A673 (cell line): Measurements from ENCODE around the gene HNRNPF. TPM values are rescaled to one million over a fixed set of nuclear protein-coding genes. Genes with fewer than 3 reads are reported as not detected.

Experiments
- BruUV-seq: library from RNA; stranded (reverse); fragments of 400-500 nt; replicated peaks from 2 replicates; lab custom pipeline; 2021; lab: Mats Ljungman, UMichigan
- CTCF ChIA-PET: fragments of 300-600 bp; sonication (Branson Sonifier 250); formaldehyde crosslinking; loops from one replicate; lab custom pipeline; 2022; ENCODE audit warnings: antibody characterized with exemption; lab: Charles Lee
- POLR2A ChIA-PET: fragments of 300-600 bp; sonication (Branson Sonifier 250); formaldehyde crosslinking; loops from one replicate; lab custom pipeline; 2022; ENCODE audit warnings: antibody characterized with exemption; ENCODE audit not compliant: low non-redundant PET; lab: Charles Lee
- DNase-seq: peaks from one replicate; pipeline ENCODE4 v3.0.0-alpha.2; 2015; ENCODE audit warnings: low spot score
- H3K27ac ChIP-seq: fragments of 200-600 bp; sonication (generic); 2 replicates; pipeline ENCODE4 v1.5.1; 2016; ENCODE audit warnings: mixed run types, low read depth, mild to moderate bottlenecking, mixed read lengths, antibody characterized with exemption, low read length; ENCODE audit not compliant: poor library complexity, severe bottlenecking
- H3K27me3 ChIP-seq: fragments of 200-600 bp; sonication (generic); replicated peaks from 2 replicates; pipeline ENCODE4 v1.6.1; 2017; ENCODE audit warnings: mixed run types, low read depth, mild to moderate bottlenecking, mixed read lengths, antibody characterized with exemption, low read length; ENCODE audit not compliant: insufficient read depth, poor library complexity
- H3K36me3 ChIP-seq: fragments of 200-600 bp; sonication (generic); 2 replicates; pipeline ENCODE4 v1.6.1; 2016; ENCODE audit warnings: mixed run types, mild to moderate bottlenecking, mixed read lengths, antibody characterized with exemption, low read length; ENCODE audit not compliant: insufficient read depth, poor library complexity, severe bottlenecking
- H3K4me1 ChIP-seq: fragments of 200-600 bp; sonication (generic); 2 replicates; pipeline ENCODE4 v1.6.1; 2017; ENCODE audit warnings: mixed run types, mild to moderate bottlenecking, mixed read lengths, antibody characterized with exemption, low read length; ENCODE audit not compliant: insufficient read depth, poor library complexity, severe bottlenecking
- H3K4me3 ChIP-seq: fragments of 200-600 bp; sonication (generic); 2 replicates; pipeline ENCODE4 v1.5.1; 2016; ENCODE audit warnings: low read depth, mixed run types, mild to moderate bottlenecking, mixed read lengths, low read length; ENCODE audit not compliant: poor library complexity, severe bottlenecking
- H3K9me3 ChIP-seq: fragments of 200-600 bp; sonication (generic); 2 replicates; pipeline ENCODE4 v1.6.1; 2016; ENCODE audit warnings: mixed run types, low read depth, mild to moderate bottlenecking, mixed read lengths, antibody characterized with exemption, low read length; ENCODE audit not compliant: poor library complexity, severe bottlenecking
- CTCF ChIP-seq: fragments of 300-800, 200-600 bp; sonication (generic); conservative IDR thresholded peaks from 2 replicates; pipeline ENCODE4 v1.5.1; 2017; ENCODE audit warnings: low read depth, mild to moderate bottlenecking, antibody characterized with exemption, low read length, moderate library complexity, mixed read lengths
- EZH2 ChIP-seq: fragments of 200-600 bp; sonication (generic); IDR thresholded peaks from 2 replicates; pipeline ENCODE4 v1.6.1; 2017; ENCODE audit warnings: borderline replicate concordance, low read depth, mild to moderate bottlenecking, mixed read lengths, antibody characterized with exemption, low read length; ENCODE audit not compliant: poor library complexity, severe bottlenecking
- intact Hi-C: fragments of 100-400 bp; cut with micrococcal nuclease; formaldehyde crosslinking; loops from one replicate; pipeline ENCODE4 v1.10.0; 2022; ENCODE audit not compliant: unreplicated experiment
- total RNA-seq: library from RNA; stranded (reverse); gene quantifications from 2 replicates; pipeline ENCODE4 v1.2.3, GENCODE V29; 2021

The HNRNPF gene
- total RNA-seq, 1 experiment from 2014 or later = 277 TPM

- ChIA-PET CTCF (no interaction called here), POLR2A (no interaction called here)
- intact Hi-C loops = no loop called here
These were observed 54.7 kb downstream of the HNRNPF start for GRCh38 chr10:43354330-43354635.

GRCh38 chr10:43353495-43354329 lies 55.3 kb downstream of the HNRNPF start:
- BruUV-seq = no TSS peak
- no peaks in the 10 kb centered on the region for H3K9me3 ChIP-seq
- no peak for DNase-seq
- POLR2A ChIA-PET = no interaction called here
- H3K27me3 ChIP-seq = no peaks in the 10 kb centered on the region
- H3K36me3 ChIP-seq = no peaks in the 10 kb centered on the region
- peaks cover 12% of the 10 kb centered on the region for H3K4me1 ChIP-seq
- no peak overlapping the region for H3K27ac ChIP-seq
- no peak overlapping the region for H3K4me3 ChIP-seq
- intact Hi-C loops = no loop called here
- TF ChIP-seq CTCF = no peak
- no peak for TF ChIP-seq EZH2
- CTCF ChIA-PET = no interaction called here

More at GRCh38 chr10:43354330-43354635, 54.7 kb downstream of the HNRNPF start:
- H3K4me1 ChIP-seq = peaks cover 12% of the 10 kb centered on the region
- no peak overlapping the region for H3K4me3 ChIP-seq
- no peak overlapping the region for H3K27ac ChIP-seq
- DNase-seq = no peak
- H3K27me3 ChIP-seq = no peaks in the 10 kb centered on the region
- H3K36me3 ChIP-seq = no peaks in the 10 kb centered on the region
- no TSS peak for BruUV-seq
- H3K9me3 ChIP-seq = no peaks in the 10 kb centered on the region
- TF ChIP-seq CTCF = no peak
- TF ChIP-seq EZH2 = no peak

GRCh38 chr10:43352951-43353350 lies 56.0 kb downstream of the HNRNPF start:
- no peak for DNase-seq
- Histone ChIP-seq H3K9me3 (no peaks in the 10 kb centered on the region), H3K4me3 (no peak overlapping the region), H3K36me3 (no peaks in the 10 kb centered on the region), H3K4me1 (peaks cover 12% of the 10 kb centered on the region), H3K27me3 (no peaks in the 10 kb centered on the region), H3K27ac (no peak overlapping the region)
- CTCF ChIA-PET = no interaction called here
- POLR2A ChIA-PET = no interaction called here
- BruUV-seq = no TSS peak
- TF ChIP-seq EZH2 (no peak), CTCF (no peak)
- intact Hi-C loops = no loop called here
